ENCODE results near the gene AVPR2. TPM values are rescaled to one million over a fixed set of nuclear protein-coding genes. Genes with fewer than 3 reads are reported as not detected.
A peak's percentile ranks its signal among the peaks of the same experiment; 100 is the strongest.

Gene AVPR2
- total RNA-seq, 1 donor from 2014 or later = not detected

DNA sequence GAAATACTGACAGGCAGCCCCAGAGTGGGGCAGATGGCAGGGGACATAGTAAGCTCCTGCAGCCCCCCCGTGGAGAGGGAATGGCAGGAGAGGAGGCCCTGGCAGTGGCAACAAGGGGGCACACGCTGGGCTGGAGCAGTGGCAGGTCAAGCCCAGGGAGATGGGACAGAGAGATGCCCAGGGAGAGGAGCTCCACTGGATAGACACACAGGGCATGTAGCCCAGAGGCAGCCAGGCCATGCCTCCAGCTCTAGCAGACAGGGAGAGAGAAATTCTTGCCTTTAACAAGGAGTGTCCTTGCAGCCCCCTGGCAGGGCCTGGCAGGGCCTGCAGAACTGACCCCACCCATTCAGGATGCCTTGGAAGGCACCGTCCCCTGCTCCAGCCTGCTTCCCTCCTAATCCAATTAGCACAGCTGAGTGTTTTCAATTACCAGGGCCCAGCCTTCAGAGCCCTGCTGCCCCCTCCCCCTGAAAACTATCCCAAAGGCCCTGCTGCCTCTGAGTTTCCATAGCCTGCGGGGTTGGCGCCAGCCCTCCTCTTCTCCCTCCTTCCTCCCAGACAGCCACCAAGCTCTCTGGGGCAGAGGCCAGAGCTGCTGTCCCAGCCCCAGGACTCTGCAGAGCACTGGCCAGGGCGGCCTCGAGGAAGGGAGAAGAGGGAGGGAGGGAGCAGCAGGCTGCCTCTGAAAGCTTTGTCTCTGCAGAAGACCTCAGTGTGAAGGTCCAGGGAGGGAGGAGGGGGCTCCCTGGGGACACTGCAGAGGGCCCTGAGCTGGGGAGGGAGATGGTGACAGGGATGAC is 31.0 kb upstream of the AVPR2 start:
- no peaks in the 10 kb centered on the region for H3K36me3 Mint-ChIP-seq (ENCODE audit: insufficient read depth)
- H3K9me3 Mint-ChIP-seq (ENCODE audit: low read depth) = peaks cover 14% of the 10 kb centered on the region
- peaks cover 20% of the 10 kb centered on the region for H3K27me3 Mint-ChIP-seq
- no peak for TF ChIP-seq CTCF (IDR thresholded peaks at IDR 0.05; ENCODE audit: unreplicated experiment)
- H3K4me1 Mint-ChIP-seq (ENCODE audit: low read depth) = no peaks in the 10 kb centered on the region
- H3K4me3 Mint-ChIP-seq (ENCODE audit: low read depth) = no peak overlapping the region
- no peak for DNase-seq (ENCODE audit: low spot score, unreplicated experiment)
- peak overlapping the region; percentile 74 for H3K27ac Mint-ChIP-seq

DNA sequence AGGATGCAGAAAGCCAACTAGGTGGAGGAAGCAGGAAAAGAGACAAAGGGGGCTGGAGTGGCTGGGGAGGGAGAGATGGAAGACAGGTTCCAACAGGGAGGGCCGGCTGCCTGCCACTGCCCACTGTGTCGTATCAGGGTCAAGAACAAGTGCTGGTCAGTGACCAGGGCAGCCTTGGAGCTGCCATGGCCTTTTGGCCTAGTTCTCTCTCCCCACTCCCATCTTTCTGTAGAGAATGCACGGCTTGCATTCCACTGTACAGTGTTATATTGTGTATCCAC is 30.4 kb upstream of the AVPR2 start:
- Mint-ChIP-seq H3K9me3 (ENCODE audit: low read depth) (peaks cover 14% of the 10 kb centered on the region), H3K4me1 (ENCODE audit: low read depth) (no peaks in the 10 kb centered on the region), H3K27ac (no peak overlapping the region), H3K36me3 (ENCODE audit: insufficient read depth) (no peaks in the 10 kb centered on the region), H3K4me3 (ENCODE audit: low read depth) (no peak overlapping the region), H3K27me3 (peaks cover 24% of the 10 kb centered on the region)
- no peak for TF ChIP-seq CTCF (IDR thresholded peaks at IDR 0.05; ENCODE audit: unreplicated experiment)
- DNase-seq (ENCODE audit: low spot score, unreplicated experiment) = no peak

- H3K4me3 Mint-ChIP-seq (ENCODE audit: low read depth) = no peak overlapping the region
- no peak overlapping the region for H3K27ac Mint-ChIP-seq
- H3K9me3 Mint-ChIP-seq (ENCODE audit: low read depth) = peaks cover 14% of the 10 kb centered on the region
- TF ChIP-seq CTCF (IDR thresholded peaks at IDR 0.05; ENCODE audit: unreplicated experiment) = no peak
- no peaks in the 10 kb centered on the region for H3K36me3 Mint-ChIP-seq (ENCODE audit: insufficient read depth)
- no peaks in the 10 kb centered on the region for H3K4me1 Mint-ChIP-seq (ENCODE audit: low read depth)
- H3K27me3 Mint-ChIP-seq = peaks cover 29% of the 10 kb centered on the region
- DNase-seq (ENCODE audit: low spot score, unreplicated experiment) = no peak
Measured at GRCh38 chrX:153874366-153875125, 29.9 kb upstream of the AVPR2 start.

- Mint-ChIP-seq H3K4me3 (ENCODE audit: low read depth) (no peak overlapping the region), H3K4me1 (ENCODE audit: low read depth) (no peaks in the 10 kb centered on the region), H3K36me3 (ENCODE audit: insufficient read depth) (no peaks in the 10 kb centered on the region), H3K27ac (no peak overlapping the region), H3K27me3 (peaks cover 31% of the 10 kb centered on the region), H3K9me3 (ENCODE audit: low read depth) (peaks cover 14% of the 10 kb centered on the region)
- no peak for TF ChIP-seq CTCF (IDR thresholded peaks at IDR 0.05; ENCODE audit: unreplicated experiment)
- peak; percentile 65 for DNase-seq (ENCODE audit: low spot score, unreplicated experiment)
Measured at GRCh38 chrX:153875391-153876111, 28.9 kb upstream of the AVPR2 start.

- H3K4me1 Mint-ChIP-seq (ENCODE audit: low read depth) = no peaks in the 10 kb centered on the region
- peaks cover 14% of the 10 kb centered on the region for H3K9me3 Mint-ChIP-seq (ENCODE audit: low read depth)
- no peak overlapping the region for H3K27ac Mint-ChIP-seq
- peaks cover 34% of the 10 kb centered on the region for H3K27me3 Mint-ChIP-seq
- TF ChIP-seq CTCF (IDR thresholded peaks at IDR 0.05; ENCODE audit: unreplicated experiment) = no peak
- no peaks in the 10 kb centered on the region for H3K36me3 Mint-ChIP-seq (ENCODE audit: insufficient read depth)
- no peak overlapping the region for H3K4me3 Mint-ChIP-seq (ENCODE audit: low read depth)
- no peak for DNase-seq (ENCODE audit: low spot score, unreplicated experiment)
Measured at GRCh38 chrX:153876112-153876491, 28.4 kb upstream of the AVPR2 start.

Data from progenitor cell of endocrine pancreas (in vitro differentiated cells).